ENCODE data around the gene INPP4A.
"Not testable (repeated sequence)": the region's sequence is repeated elsewhere in the genome, so short reads cannot be mapped to it uniquely, and the experiment has no call there.

INPP4A gene

DNA sequence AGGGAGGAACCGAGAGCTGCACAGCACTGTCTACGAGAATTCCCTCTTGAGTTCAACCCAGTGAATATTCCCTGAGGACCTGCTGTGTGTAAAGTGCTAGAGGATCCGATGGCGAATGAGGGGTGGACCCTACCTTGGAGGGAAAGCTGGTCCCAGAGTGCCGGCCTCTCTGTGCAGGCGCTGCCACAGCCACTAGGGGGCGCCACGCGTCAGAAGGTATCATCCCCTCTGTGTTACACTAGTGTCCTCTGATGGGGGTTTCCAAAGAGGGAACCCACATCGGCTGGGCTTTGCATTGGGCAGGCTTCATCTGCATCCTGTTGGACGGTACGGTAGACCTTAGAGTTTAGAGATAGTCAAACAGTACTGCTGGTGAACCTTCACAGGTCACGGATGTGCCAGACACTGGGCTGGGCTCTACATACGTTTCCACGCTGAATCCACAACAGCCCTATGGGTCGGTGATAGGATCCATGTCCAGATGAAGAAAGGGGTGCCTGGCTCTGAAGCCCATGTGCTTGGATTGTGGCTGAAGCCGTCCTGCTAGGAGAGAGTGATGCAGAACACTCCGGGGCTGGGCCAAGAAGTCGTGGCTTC lies 124.6 kb downstream of the INPP4A start:
- peak; percentile 5 to 70 for DNase-seq

DNA sequence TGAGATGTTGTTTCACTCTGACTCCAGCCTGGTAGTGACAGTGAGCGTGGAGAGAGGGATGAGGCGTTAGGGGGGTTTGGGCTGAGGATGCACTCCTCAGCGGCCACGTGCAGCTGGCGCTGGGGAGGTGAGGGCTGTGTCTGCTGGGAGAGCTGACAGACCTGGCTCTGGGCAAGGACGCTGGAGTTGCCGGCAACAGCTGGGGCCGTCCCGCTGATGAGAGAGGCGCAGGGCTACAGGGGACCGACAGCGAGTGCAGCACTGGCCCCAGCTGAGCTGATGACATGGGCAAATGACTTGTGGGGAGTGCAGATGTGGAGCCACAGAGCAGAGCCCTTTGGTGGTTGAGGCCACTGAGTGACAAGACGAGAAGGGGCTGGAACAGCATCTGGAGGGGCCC lies 125.3 kb downstream of the INPP4A start:
- no peak for DNase-seq

DNA sequence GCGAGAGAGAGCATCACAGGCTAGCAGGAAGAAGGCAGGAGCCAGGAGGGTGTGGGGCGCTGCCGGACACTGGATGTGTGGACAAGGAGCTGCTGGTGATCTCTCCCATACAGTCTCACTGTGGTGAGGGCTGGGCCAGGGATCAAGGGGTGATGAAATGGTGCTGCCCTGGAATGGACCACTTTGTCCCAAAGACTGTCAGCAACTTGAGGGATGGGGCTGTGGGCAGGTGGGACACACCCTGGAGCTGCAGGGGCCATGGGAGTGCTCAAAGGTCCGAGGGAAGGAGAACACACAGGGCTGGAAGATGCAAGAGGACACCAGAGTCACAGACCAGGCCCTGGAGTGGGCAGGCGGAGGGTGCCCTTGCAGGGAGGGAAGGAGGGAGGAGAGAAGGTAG lies 125.7 kb downstream of the INPP4A start:
- no peak for DNase-seq

DNA sequence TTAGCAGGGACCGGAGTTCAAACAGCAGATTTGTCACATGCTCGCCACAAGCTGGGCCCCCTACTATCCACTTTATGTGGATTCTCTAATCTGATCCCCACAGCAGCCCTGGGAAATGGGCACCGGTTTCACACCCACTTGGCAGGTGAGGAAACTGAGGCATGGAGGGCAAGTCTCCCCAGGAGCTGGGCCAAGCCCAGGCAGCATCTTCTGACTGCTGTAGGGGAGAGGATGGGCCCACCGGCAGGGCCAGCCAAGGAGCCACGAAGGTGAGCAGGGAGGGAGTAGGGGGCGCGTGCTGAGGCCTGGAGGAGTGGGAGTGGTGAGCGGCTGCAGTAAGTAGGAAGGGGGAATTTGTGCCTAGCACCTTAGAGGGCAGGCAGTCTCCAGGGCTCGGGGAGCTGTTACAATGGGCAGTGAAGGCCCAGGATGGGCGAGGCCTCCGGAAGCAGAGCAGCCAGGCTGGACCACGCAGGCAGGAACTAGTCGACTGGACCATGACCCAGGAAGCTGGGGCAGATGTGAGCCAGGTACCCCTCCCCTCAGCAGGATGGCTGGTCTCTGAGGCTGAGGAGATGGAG lies 126.6 kb downstream of the INPP4A start:
- no peak for DNase-seq

DNA sequence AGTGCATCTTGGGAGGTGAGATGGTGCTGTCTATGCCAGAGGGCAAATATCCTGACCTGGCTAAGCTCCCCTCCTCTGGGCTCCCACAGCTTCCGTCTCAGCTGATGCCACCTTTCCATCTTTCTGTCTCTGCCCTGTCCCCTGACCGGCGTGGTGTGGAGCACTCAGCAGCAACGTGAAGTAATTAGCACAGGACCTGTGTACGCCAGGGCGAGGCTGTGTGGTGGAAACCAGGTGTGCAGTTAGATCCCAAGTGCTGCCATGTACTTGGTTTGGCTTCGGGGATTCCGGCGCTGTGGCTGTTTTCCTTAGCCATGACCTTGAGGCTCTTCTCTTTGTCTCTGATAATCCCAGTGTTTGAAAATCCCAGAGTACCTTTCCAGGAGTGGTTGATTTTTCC lies 127.1 kb downstream of the INPP4A start:
- no peak for DNase-seq

DNA sequence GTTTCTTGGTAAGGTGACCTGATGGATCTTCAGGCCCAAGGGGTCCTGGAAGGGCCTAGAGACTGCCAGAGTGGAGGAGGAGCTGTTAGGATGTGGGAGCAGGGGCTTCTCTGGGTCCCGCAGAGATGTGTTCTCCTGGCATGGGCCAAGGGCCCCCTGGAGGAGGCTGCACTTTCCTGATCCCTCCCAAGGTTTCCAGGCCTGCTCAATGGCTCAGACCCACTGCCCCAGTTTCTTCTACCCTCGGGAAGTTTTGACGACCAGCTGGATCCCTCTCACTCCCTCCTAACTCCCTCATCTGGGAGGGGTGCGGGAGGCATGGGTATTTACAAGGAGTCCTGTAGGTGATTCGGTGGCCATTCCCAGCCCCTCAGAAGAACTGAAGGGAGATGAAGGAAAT lies 127.6 kb downstream of the INPP4A start:
- DNase-seq = no peak

DNA sequence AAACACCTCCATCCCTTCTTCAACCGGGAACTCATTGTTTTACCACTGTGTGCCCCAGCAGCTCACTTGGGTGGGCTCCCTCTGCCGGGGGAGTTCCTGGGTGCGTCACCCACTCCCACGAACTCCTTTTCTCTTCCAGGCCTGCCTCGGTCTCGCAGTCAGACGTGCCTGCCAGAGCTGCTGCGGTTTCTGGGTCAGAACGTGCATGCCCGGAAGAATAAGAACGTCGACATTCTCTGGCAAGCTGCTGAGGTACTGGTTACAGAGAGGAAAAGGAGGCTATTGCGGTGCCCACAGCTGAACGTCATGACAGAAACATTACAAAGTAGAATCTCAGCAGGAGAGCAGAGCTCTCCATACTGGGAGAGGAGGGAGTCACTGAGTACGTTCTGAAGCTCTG lies 128.0 kb downstream of the INPP4A start:
- no peak for DNase-seq

DNA sequence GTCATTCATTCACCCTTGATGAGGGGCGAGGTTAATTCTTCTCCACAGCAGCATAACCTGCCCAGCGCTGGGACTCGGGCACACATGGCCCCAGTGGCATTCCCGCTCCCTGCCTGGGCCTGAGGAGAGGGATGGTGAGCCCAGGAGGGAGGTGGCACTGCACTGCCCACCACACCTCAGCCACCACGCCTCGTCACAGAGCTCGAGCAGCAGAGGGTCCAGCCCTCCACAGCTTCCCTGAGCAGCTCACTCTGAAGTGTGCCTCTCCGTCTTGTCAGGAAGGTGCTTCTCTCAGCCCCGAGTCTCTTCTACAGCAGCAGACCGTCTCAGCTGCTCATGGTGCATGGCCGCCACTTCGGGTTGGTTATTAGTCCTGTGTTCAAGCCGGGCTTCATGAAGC lies 128.8 kb downstream of the INPP4A start:
- no peak for DNase-seq

DNA sequence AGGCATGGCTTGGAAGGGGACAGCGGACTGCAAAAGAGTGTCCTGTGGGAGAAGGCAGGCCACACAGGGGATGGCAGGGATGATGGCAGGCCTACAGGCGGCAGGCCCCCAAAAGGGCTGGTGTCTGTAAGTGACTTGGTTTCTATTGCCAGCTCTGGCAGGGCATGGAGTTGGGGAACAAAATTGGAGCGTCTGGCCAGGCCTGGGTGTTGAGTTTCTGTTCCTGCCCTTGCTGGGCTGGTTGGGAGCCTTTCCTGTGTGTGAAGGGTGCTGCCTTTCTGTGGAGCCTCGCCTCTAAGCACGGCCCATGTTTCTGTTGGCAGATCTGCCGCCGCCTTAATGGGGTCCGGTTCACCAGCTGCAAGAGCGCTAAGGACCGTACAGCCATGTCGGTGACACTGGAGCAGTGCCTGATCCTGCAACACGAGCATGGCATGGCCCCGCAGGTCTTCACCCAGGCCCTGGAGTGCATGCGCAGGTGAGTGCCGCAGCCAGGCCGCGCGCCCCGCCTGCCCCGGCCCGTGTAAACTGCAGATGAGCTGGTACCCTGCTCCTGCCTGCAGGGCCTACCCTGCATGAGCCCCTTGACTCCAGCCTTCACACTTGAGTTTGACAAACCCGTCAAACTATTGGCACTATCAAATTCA lies 132.1 kb downstream of the INPP4A start:
- no peak for DNase-seq

DNA sequence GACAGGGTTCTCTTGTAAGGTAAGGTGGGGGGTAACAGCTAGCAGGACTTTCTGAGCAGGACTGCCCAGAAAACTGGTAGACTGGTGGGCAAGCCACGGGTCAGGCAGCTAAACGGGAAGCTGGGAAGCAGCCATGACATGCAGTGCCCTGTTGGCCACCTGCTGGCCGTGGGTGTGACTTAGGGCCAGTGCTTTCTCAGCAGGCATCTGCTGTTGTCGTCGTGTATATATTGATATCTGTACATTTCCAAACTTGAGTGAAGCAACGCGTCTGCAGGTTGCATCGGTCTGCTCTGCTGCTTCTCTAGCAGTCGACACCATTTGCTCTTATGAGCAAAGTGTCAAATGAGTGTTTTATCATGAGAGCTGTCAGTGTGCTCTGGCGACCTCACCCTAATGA lies 132.7 kb downstream of the INPP4A start:
- DNase-seq = no peak

DNA sequence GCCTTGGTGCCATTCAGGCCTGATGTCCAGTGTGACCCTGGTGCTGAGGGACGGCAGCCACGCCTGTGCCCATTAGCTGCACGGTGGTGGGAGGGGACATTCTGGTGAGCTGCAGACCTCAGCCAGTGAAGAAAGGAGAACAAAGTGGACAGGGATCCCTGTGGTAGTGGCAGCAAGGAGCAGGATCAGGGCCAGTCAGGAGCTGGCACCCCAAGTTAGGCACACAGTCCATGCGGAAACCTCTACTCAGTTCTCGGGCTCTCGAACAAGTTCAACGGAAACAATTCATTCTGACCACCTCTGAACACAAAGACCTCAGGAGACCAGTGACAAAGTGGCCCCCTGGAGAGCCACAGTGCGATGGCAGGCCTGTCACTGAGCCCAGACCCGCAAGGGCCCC lies 133.6 kb downstream of the INPP4A start:
- no peak for DNase-seq

DNA sequence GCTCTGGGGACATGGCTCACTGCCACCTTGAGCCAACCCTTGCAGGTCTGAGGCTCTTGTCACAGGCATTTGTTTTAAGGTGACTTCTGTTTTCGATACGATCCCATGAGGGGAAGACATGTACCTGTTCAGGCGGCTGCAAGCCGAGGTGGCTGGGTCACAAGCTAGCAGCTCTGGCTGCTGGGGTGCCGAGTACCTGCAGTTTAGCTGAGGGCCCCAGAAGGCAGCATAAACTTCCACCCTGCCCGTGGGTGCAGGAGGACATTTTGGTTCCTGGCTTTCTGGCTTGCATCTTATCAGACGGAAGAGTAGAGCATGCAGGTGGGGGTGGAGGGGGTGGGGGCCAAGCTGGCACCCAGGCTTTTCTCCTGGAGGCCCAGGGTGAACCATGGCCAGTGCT lies 135.3 kb downstream of the INPP4A start:
- no peak for DNase-seq

DNA sequence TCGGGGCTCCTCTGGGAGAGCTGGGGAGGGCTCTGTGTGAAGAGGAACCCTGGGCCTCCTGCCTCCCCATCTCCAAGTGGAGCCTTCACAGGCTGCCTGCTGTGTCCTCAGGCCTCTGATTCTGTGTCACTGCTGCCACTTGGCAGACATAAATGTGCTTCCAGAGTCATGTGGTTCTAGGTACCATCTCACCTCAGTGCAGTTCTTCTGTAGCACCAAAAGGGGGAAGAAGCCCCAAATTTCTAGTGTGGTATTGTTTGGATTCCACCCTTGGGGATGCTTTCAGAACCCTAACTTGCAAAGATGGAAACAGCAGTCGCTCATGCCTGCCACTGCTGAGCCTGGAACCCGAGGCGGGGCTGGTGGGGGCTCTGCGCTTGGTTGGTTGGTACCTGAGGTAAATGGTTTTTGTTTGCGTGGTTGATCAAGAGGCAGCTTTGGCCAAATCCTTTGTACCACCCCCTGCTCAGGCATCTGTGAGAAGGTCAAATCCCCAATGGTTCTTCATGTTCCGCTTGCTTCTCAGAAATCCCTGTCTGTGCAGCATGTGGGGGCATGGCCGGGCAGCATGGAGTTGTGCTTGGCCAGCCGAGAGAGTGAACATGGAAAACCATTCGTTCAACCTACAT lies 136.1 kb downstream of the INPP4A start:
- no peak for DNase-seq

DNA sequence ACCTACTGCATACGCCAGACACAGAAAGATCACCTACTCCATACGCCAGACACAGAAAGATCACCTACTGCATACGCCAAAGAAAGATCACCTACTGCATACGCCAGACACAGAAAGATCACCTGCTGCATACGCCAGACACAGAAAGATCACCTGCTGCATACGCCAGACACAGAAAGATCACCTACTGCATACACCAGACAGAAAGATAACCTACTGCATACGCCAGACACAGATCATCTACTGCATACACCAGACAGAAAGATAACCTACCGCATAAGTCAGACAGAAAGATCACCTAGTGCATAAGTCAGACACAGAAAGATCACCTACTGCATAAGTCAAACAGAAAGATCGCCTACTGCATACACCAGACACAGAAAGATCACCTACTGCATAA lies 137.9 kb downstream of the INPP4A start:
- no peak for DNase-seq

DNA sequence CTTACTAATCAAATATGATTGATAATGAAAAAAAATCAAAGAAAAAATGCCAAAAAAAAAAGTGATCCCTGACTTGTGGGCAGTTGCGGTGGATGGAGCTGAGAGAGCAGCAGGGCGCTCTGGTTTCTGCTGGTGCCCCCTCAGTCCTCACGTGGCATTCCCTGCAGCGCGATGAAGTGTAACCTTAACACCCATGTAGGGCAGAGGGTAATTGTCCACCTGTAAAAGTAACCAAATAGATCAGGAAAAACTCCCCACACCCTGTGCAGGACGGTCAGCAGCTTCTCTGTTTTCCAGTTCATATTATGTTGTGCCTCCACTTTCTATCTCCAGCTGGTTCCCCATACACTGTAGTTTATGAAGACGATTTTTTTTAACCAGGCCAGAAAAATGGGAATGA lies 138.6 kb downstream of the INPP4A start:
- DNase-seq = no peak

DNA sequence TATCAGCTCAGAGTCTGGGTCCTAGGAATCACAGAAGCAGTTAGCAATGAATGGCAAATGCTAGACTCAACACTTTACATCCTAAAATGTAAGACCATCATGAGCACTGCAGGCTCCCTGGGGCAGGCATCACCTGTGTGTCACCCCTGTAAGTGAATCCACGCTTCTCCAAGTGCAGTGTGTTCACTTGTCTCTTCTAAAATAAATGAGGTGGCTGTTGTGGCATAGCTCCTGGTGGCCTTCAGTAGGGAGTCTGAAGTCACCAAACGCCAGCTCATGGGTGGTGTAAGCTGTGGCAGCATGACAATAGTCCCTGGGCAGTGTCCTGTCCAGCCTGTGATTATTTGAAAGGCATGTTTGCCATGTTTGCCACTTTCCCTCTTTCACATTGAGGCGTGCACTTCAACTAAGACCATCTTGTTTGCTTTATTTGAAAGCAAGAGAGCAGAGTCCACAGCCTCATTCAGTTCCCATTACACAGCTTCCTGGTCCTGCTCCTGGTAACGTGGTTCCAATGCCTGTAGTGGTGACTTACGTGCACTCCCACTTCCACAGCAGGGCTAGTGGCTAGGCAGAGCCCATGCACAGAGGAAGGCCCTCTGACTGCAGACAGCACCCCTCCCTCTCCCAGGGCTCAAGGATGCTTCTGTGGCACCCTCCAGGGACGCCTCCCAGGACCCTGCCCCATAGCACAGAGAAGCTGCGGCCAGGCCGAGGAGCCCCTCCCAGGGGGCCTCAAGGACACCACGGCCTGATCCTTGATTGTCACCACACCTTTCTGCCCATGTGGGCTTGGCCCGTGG lies 139.4 kb downstream of the INPP4A start:
- no peak for DNase-seq

DNA sequence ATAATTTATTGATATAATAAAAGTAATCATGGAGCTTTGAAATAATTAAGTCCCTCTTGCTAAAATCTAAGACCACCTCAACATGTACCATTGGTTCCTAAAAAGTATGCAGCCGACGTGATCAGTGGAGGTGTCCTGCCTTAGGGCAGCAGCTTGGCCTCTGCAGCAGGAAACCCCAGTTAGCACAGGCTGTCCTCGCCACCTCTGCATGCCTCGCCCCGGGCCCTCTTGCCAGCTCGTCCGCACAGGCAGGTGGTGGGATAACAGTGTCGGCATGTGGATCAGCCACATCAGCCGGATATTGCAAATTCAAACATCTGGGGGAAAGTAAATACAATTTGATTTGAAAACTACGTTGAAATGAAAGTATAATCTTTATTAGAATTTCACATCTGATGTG lies 140.7 kb downstream of the INPP4A start:
- DNase-seq = no peak

DNA sequence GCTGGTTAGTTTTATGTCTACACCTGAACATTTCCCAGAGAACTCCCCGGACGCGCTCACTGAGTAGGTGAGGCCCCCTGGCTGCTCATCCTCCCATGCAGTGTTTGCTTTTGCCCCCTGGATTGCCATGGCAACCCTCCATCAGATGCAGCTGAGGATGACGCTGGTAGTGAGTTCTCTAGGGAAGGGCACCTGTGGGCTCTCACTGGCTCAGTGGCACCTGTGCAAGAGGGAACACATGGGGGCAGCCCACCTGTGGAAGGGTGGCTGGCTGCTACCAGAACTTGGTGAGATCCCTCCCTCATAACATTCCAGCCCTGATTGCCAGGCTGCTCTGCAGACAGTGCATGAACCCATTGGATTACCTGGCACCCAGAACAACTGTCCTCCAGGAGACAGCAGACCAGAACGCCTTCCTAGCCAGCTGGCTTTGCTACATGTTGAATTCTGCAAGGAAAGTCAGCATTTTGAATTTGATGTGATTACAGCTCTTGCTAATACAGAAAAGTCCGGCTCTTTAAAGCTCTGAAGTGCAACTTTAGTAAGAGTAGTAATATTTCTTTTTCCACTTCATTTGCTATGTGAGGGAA lies 142.0 kb downstream of the INPP4A start:
- DNase-seq = no peak

DNA sequence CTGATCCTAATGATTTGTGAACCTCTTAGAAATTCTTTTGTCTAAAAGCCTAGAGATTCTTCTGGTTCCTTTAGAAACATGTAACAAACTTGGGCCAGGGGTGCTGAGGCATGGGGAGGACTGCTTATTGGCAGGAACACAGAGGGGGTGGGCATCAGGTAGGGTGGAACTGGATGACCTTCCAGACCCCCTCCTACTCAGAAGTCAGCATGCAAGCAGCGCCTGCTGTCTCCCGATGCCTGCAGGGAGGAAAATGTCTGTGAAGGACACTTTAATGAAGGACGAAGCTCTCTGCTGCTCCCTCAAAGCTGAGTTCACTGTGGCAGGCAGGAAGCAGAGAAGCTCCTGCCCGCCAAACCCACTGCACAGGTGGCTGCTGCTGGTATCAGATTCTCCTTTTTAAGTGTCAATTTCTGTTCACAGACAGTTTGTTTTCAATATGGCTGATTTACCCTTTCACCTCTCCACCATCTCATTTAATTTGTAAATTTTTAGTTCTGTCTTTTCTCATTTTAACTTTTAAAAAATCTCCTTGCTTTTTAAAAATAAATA lies 144.3 kb downstream of the INPP4A start:
- no peak for DNase-seq

DNA sequence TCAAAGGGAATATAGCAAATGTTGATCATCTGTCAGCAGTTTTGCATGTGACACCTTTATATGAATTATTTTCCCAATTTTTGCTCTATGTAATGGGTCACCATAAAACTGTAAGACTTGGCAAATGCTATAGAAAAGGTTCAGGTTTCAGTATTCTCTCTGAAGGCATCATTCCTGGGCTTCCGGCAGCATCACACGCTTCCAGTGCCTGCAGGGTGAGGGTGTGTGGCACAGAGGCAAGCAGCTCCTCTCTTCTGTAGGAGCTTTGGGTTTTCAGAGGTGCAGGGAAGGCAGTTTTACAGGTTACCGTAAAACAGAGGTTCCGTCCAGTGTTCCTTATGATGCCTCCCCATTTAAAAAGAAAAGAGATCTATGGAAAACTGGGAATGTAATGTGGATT lies 144.8 kb downstream of the INPP4A start:
- DNase-seq = no peak

DNA sequence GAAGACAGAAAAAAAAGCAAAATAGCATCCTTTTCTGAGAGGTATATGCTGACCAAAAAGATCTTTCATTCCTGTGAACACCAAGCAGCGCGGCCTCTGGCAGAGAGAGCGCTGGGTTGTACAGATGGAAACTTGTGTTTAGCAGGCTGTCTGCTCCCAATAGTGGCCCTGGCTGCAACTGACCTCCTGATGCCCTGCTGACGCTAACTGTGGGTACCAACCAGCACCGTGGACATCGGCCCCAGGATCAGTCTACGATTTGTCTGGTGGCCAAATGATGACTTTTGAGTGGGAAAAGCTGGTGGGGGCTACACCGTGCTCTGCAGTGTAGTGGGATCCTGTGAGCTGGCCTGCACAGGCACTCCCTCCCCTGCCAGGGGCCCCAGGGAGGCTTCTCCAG lies 147.9 kb downstream of the INPP4A start:
- DNase-seq = no peak

DNA sequence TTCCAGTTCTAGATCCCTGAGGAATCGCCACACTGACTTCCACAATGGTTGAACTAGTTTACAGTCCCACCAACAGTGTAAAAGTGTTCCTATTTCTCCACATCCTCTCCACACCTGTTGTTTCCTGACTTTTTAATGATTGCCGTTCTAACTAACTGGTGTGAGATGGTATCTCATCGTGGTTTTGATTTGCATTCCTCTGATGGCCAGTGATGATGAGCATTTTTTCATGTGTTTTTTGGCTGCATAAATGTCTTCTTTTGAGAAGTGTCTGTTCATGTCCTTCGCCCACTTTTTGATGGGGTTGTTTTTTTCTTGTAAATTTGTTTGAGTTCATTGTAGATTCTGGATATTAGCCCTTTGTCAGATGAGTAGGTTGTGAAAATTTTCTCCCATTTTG lies 150.0 kb downstream of the INPP4A start:
- not testable (repeated sequence) for DNase-seq
